ENCODE results near the gene GRIN3A. TPM values are rescaled to one million over a fixed set of nuclear protein-coding genes. Genes with fewer than 3 reads are reported as not detected.

GRIN3A gene
- total RNA-seq, 1 experiment from 2014 or later: not detected

GRCh38 chr9:101572316-101572715 lies 166.1 kb downstream of the GRIN3A start:
- Histone ChIP-seq H2AK5ac (ENCODE audit: insufficient read length, low read length) (no peak overlapping the region), H3K79me1 (ENCODE audit: insufficient read depth, low read depth, low read length, poor library complexity, severe bottlenecking) (no peaks in the 10 kb centered on the region), H2BK120ac (ENCODE audit: low read depth, low read length, poor library complexity, severe bottlenecking) (no peak overlapping the region), H3K14ac (ENCODE audit: insufficient read depth, low read length) (no peak overlapping the region), H2BK20ac (ENCODE audit: low read depth, low read length, poor library complexity, severe bottlenecking) (no peak overlapping the region), H3K56ac (ENCODE audit: insufficient read length, low read depth, low read length) (no peak overlapping the region), H3K23me2 (ENCODE audit: insufficient read length, low read depth, low read length, poor library complexity, severe bottlenecking) (no peaks in the 10 kb centered on the region), H4K91ac (ENCODE audit: insufficient read length, low read depth, low read length) (no peak overlapping the region), H4K20me1 (ENCODE audit: control insufficient read depth, insufficient read depth, insufficient read length) (no peaks in the 10 kb centered on the region), H3K4me1 (ENCODE audit: insufficient read depth, low read length) (peaks cover 15% of the 10 kb centered on the region), H3K27ac (ENCODE audit: insufficient read length, low read depth, low read length) (no peak overlapping the region), H3K23ac (ENCODE audit: insufficient read length, low read depth, low read length) (no peak overlapping the region), H3K4me2 (ENCODE audit: insufficient read depth, insufficient read length, low read length) (no peak overlapping the region), H3K27me3 (ENCODE audit: insufficient read depth, low read length) (no peaks in the 10 kb centered on the region), H3K18ac (ENCODE audit: insufficient read length, low read depth, low read length) (no peak overlapping the region), H3K9ac (ENCODE audit: extremely low read depth, insufficient read length, low read length) (no peak overlapping the region), H4K5ac (ENCODE audit: insufficient read length, low read depth, low read length) (no peak overlapping the region), H2AFZ (ENCODE audit: low read length) (no peak overlapping the region), H2BK5ac (ENCODE audit: insufficient read length, low read length) (no peak overlapping the region), H2BK12ac (ENCODE audit: insufficient read length, low read depth, low read length) (no peak overlapping the region), H3K4ac (ENCODE audit: low read depth, low read length) (no peak overlapping the region), H3K9me3 (ENCODE audit: control insufficient read depth, low read depth, low read length) (no peaks in the 10 kb centered on the region), H4K8ac (replicated peaks; ENCODE audit: insufficient read length, low read depth, low read length) (no peak overlapping the region), H3K79me2 (ENCODE audit: insufficient read depth, low read length) (no peaks in the 10 kb centered on the region), H3T11ph (ENCODE audit: low read length) (no peak overlapping the region), H2BK15ac (ENCODE audit: low read depth, low read length) (no peak overlapping the region)
- Mint-ChIP-seq H3K4me1 (peaks cover 28 to 30% of the 10 kb centered on the region in 2 experiments), H3K9me3 (no peaks in the 10 kb centered on the region), H3K27me3 (ENCODE audit: low read depth) (peaks cover 2% of the 10 kb centered on the region), H3K36me3 (ENCODE audit: insufficient read depth in 1 of 3, low read depth in 3 of 3) (peaks cover 8 to 11% (median 10%) of the 10 kb centered on the region in 3 experiments; a peak in 6 of 7 replicates), H3K4me3 (no peak overlapping the region; a peak in 1 of 5 replicates), H3K27ac (no peak overlapping the region)
- no peak for DNase-seq
- TF ChIP-seq, protein P1, sequence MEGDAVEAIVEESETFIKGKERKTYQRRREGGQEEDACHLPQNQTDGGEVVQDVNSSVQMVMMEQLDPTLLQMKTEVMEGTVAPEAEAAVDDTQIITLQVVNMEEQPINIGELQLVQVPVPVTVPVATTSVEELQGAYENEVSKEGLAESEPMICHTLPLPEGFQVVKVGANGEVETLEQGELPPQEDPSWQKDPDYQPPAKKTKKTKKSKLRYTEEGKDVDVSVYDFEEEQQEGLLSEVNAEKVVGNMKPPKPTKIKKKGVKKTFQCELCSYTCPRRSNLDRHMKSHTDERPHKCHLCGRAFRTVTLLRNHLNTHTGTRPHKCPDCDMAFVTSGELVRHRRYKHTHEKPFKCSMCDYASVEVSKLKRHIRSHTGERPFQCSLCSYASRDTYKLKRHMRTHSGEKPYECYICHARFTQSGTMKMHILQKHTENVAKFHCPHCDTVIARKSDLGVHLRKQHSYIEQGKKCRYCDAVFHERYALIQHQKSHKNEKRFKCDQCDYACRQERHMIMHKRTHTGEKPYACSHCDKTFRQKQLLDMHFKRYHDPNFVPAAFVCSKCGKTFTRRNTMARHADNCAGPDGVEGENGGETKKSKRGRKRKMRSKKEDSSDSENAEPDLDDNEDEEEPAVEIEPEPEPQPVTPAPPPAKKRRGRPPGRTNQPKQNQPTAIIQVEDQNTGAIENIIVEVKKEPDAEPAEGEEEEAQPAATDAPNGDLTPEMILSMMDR (conservative IDR thresholded peaks at IDR 0.05): no peak
- WGBS (ENCODE audit: extremely low coverage, insufficient read length, low lambda C conversion rate): no CpG with 5 or more reads among the region's 2 CpGs

Data from H9 (cell line).